HG02763 (cell line): ENCODE measurements around the gene KLHL6.
"Not testable (repeated sequence)": the region's sequence is repeated elsewhere in the genome, so short reads cannot be mapped to it uniquely, and the experiment has no call there.

ENCODE experiments used
- ATAC-seq: cut with Tn5 transposase; IDR thresholded peaks from one replicate; pipeline ENCODE4 v1.9.1; 2021; ENCODE audit warnings: mild to moderate bottlenecking, moderate library complexity; ENCODE audit not compliant: unreplicated experiment

The KLHL6 gene

DNA sequence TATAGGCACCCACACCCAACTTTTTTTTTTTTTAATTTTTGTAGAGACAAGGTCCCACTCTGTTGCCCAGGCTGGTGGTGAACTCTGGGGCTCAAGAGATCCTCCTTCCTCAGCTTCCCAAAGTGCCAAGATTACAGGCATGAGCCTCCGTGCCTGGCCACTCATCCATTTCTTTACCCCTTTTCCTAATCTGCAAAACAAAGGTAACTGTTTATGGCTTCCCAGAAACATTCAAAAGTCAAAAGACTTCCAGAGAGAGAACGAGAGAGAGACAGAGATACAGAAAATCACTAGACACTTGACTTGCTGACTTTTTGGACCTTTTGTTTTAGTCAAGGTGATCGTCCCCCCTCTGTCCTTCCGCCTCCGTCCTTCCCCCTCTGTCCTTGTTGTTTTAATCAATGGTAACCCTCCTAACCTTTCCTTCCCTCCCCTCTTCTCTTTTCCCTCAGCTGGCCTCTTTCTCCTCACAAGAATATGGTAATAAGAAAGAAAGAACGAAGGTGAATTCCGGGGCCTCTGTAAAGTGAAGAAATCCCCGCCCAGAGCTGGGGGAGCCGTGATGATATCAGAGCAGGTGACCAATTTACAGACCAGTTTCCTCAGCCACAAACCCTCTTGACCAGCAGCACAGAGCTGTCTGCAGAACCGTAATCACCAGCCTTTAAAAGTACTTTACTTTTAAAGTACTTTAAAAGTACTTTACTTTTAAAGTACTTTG lies 21.9 kb downstream of the KLHL6 start:
- ATAC-seq = no peak

- no peak for ATAC-seq
Observed at GRCh38 chr3:183532620-183533411, 22.7 kb downstream of the KLHL6 start.

- ATAC-seq = no peak
Observed at GRCh38 chr3:183529717-183530116, 25.8 kb downstream of the KLHL6 start.

DNA sequence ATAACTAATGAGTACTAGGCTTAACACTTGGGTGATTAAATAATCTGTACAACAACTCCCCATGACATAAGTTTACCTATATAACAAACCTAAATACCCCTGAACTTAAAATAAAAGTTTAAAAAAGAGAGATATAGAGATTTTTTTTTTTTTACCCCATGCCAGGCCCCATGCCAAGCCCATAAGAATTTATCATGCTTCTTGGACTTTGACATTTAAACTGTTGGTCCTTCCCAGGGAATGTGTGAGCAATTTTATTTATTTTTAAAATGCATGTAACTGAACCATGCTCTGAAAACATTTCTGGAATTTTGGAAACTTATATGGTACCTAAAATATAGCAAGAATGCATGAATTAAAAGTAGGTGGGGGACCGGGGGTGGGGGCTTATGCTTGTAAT lies 26.3 kb downstream of the KLHL6 start:
- ATAC-seq = no peak

- ATAC-seq = not testable (repeated sequence)
Observed at GRCh38 chr3:183528758-183529157, 26.7 kb downstream of the KLHL6 start.

DNA sequence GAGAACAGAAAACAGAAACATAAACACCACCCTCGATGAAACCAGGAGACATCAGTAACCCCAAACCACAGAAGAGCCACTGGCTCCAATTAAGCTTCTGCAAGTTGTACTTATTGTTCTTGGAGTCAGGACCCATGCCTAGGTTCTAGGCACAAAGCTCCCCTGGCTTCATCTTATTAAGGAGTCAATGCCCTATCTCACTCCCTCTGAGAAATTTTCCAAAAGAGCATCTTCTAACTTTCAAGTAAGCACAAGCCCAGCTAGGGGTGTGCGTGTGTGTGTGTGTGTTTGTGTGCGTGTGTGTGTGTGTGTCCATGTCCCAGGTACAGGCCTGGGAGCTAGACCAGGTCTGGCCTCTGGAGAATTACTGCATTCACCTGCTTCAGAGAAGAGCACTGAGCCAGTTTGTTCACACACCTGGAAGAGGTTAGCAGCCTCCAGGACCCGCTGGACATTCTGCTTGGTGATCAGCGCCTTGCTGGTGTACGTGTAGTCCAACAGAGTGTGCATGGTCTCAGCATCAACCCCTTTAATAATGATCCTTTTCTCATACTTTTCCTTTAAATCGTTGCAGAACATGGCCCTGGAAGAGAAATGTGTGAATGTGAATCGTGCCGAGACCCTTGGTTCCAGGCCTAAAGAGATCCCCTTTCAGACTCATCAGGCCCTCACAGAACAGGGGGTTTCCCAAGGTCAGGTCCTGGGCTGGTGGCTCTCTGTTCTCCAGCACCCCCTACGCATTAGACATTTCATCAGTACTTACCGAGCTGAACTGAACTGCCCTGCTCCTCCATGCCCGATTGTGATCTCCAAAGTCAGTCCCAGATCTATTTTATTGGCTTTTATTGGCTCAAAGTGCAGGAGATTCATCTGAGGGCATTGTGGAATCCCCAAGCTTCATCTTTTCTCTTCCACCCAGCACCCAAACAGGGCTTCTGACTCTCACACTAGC lies 27.8 kb downstream of the KLHL6 start:
- peak; percentile 76 for ATAC-seq

DNA sequence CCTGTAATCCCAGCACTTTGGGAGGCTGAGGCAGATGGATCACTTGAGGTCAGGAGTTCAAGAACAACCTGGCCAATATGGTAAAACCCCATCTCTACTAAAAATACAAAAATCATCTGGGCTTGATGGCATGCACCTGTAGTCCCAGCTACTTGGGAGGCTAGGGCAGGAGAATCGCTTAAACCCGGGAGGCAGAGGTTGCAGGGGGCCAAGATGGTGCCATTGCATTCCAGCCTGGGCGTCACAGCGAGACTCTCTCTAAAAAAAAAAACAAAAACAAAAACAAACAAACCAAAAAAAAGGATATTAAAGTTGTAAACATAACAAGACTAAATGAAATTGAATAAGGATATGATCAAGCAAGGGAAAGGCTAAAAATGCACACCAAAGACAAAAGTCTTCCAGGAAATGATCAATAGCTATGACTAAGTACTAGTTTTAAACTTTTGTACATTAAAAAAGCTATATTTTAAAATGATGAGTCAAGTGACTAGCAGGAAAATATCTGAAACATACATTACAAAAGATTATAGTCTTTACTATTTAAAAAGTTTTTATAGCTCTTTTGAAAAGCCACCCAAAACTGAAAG lies 28.6 kb downstream of the KLHL6 start:
- peak; percentile 10 for ATAC-seq

GRCh38 chr3:183524476-183524875 lies 31.0 kb downstream of the KLHL6 start:
- ATAC-seq = no peak

DNA sequence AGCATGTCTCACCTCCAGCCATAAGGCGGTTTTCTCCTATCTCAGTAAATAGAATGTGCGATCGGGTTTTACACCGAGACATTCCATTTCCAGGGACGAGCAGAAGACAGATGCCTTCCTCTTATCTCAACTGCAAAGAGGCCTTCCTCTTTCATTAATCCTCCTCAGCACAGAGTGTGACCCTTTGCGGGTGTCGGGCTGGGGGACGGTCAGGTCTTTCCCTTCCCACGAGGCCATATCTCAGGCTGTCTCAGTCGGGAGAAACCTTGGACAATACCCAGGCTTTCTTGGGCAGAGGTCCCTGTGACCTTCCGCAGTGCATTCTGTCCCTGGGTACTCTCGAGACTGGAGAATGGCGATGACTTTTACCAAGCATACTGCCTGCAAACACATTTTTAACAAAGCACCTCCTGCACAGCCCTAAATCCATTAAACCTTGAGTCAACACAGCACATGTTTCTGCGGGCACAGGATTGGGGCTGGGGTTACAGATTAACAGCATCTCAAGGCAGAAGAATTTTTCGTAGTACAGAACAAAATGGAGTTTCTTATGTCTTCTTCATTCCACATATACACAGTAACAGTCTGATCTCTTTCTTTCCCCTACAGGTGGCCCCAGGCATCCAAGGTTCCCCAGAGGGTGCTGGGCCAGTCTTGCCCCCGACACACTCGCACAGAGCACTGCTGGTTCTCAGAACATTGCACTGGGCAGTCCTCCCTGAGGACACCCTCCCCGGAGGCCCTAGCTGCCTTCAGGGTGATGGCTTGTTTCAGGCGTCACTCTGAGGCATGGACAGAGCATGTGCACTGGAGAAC lies 34.6 kb downstream of the KLHL6 start:
- ATAC-seq = not testable (repeated sequence)

DNA sequence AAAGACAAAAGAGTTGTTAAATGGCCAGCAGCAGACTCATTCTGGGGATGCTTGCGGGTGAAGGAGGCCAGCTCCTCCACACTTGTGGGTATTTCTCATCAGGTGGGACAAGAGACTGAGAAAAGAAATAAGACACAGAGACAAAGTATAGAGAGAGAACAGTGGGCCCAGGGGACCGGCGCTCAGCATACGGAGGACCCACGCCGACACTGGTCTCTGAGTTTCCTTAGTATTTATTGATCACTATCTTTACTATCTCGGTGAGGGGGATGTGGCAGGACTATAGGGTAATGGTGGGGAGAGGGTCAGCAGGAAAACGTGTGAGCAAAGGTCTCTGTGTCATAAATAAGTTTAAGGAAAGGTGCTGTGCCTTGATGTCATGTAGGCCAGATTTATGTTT lies 35.2 kb downstream of the KLHL6 start:
- not testable (repeated sequence) for ATAC-seq

GRCh38 chr3:183519891-183520290 lies 35.6 kb downstream of the KLHL6 start:
- no peak for ATAC-seq

DNA sequence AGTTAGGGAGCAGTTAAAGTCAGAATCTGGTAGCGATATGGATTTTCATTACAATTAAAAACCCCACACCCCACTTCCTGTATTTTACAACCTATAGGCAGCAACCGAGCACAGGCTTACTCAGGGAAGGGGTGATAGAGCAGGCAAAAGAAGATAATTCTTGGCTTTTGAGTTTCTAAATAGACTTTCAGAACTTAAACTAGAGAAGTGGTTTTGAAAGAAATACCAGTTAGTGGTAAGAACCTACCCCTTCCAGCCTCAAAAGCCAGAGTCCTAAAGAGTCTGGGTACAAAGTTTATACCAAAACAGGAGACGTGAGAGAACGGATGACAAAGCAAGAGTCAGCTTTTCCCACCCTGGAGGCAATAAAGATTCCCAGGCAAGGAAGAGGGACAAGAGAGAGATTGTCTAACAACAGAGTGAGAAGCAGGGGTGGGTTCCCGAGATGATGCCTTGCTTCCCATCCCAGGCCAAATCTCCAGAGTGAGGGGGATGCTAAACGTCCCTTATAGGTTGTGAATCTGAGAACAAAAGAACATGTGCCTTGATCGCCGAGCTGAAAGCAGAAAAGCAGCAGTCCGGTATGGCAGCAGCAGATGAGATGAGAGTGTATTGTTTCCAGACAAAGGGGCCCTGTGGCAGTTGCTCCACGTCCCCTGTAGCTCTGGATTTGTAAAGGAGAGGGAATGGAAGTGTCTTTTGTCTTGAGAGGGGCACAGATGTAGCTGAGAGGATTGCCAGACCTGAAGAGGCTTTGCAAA lies 36.8 kb downstream of the KLHL6 start:
- ATAC-seq = no peak

GRCh38 chr3:183517607-183518006 lies 37.9 kb downstream of the KLHL6 start:
- ATAC-seq = no peak

- ATAC-seq = peak; percentile 76
Observed at GRCh38 chr3:183515968-183516851, 39.3 kb downstream of the KLHL6 start.

- ATAC-seq = no peak
Observed at GRCh38 chr3:183514021-183514420, 41.5 kb downstream of the KLHL6 start.

DNA sequence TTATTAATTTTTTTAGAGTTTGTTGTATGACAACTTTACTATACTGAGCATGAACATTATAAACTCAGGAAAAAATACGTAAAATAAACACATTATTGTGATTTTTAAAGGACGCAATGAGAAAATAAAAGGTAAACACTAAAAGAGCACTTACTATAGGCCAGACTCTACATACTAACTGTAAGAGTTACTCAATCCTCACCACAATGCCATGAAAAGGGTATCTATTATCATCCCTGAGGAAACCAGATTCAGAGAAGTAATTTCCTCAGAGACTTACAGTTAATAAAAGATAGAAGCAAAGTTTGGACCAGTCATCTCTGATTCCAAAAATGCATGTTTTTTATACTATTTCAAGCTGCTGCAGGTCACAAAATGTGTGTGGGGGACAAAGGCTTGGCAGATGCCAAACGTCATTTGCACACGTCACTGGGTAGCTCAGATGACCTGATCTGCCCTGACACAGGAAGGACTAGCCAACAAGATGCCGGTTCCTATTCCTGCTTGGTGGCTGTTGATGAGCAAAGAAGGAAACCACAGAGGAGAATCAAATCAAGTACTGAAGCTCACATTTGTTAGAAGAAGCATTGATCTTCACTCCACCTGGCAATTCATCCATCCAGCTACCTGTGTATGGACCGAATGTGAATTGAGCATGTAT lies 42.3 kb downstream of the KLHL6 start:
- no peak for ATAC-seq

DNA sequence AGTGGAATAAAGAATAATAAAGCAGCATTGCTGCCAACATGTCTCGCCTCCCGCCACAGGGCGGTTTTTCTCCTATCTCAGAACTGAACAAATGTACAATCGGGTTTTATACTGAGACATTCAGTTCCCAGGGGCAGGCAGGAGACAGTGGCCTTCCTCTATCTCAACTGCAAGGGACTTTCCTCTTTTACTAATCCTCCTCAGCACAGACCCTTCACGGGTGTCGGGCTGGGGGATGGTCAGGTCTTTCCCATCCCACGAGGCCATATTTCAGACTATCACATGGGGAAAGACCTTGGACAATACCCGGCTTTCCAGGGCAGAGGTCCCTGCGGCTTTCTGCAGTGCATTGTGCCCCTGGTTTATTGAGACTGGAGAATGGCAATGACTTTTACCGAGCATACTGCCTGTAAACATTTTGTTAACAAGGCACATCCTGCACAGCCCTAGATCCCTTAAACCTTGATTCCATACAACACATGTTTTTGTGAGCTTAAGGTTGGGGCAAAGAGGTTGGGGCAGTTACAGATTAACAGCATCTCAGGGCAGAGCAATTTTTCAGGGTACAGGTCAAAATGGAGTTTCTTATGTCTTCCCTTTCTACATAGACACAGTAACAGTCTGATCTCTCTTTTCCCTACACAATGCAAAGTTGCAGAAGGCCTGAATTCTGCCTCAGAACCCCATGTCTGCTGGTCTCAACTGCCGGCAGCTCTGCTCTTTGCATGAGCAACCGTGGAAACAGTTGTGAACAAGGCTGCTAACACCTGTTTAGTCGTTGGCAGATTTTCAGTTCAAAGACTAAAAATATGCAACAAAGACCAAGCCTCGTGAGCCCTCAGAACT lies 44.0 kb downstream of the KLHL6 start:
- peak; percentile 67 for ATAC-seq
